ENCODE measurements around the gene RFNG. TPM values are rescaled to one million over a fixed set of nuclear protein-coding genes. Genes with fewer than 3 reads are reported as not detected.

Gene RFNG
- total RNA-seq, 1 donor from 2014 or later, result 26.8 TPM

DNA sequence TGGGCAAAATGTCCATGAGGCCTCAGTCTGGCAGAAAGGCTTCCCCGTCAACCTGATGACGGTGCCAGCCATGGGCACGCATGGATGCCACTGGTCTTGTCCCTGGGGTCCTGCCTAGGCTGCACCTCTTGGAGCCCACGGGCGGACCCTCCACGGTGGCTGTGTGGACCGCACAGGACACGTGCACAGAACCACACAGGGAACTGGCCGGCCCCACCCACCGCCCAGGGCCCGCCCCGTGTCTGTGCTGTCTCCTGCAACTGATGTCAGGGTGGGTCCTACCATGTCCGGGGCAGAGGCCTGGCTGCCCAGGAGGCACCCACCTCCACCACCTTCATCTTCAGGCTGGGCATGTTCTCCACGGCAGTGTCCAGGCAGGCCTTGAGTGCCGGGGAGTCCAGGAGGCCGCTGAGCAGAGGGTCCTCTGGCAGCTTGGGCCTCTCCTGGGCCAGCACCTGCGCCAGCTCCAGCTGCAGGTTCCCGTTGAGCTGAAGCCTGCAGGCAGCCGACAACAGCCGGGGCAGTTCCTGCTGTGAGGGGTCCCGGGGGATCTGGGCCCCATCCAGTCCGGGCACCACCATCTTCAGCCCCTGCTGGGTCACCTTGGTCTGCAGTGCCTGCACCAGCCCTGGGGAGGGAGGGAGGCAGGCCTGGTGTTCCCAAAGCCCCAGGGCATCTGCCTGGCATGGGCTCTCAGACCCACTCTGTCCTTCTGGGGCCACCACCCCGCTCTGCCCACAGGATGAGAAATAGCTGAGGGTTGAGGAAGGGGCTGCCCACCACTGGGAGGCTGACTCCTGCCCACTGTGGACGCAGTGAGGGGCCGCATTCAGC, 34.5 kb upstream of the RFNG start:
- no peaks in the 10 kb centered on the region for H3K27me3 Mint-ChIP-seq (ENCODE audit: insufficient read depth)

DNA sequence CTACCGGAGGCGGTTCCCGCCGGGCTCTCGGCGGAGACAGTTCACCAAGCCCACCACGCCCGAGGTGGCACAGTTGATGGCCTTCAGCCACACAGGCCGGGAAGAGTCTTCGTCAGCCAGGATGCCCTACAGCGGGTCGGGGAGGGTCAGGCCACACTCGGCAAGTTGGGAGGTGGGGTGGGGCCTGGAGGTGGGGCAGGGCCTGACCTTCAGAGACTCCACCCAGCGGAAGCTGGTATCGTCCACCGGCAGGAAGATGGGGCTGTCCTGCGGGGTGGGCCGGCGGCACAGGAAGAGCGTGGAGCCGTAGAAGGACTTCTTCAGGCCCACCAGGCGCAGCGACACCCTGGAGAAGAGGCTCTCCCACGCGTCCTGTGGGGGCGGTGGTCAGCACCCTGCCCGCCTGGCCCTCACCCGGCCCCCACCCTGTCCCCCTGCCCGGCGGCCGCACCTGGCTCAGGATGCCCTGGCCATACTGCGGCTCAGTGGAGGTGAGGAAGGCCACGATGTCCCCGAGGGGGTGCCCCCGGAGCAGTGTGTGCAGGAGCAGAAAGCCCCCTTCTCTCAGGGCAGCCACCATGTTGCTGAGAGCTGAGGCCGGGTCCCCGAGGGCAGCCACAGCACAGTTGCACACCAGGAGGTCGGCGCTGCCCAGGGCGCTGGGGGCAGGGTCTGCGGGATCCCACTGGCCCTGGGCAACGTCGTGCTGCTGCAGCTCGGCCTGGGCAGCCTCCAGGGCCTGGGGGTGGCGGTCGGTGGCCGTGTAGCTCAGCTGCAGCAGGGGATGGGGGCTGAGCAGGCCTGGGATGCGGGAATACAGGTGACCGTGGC, 33.6 kb upstream of the RFNG start:
- Mint-ChIP-seq H3K9me3 (no peaks in the 10 kb centered on the region), H3K27ac (no peak overlapping the region), H3K4me3 (no peak overlapping the region), H3K27me3 (ENCODE audit: insufficient read depth) (no peaks in the 10 kb centered on the region), H3K4me1 (ENCODE audit: low read depth) (no peaks in the 10 kb centered on the region), H3K36me3 (ENCODE audit: low read depth) (peaks cover 11% of the 10 kb centered on the region)
- DNase-seq (ENCODE audit: low spot score), result no peak
- intact Hi-C loops (cut with micrococcal nuclease), result no loop called here

More for the DNA sequence above, 34.5 kb upstream of the RFNG start:
- H3K4me3 Mint-ChIP-seq, result no peak overlapping the region
- DNase-seq (ENCODE audit: low spot score), result no peak
- no peak overlapping the region for H3K27ac Mint-ChIP-seq
- intact Hi-C loops (cut with micrococcal nuclease), result no loop called here
- no peaks in the 10 kb centered on the region for H3K4me1 Mint-ChIP-seq (ENCODE audit: low read depth)
- H3K9me3 Mint-ChIP-seq, result no peaks in the 10 kb centered on the region
- peaks cover 11% of the 10 kb centered on the region for H3K36me3 Mint-ChIP-seq (ENCODE audit: low read depth)

GRCh38 chr17:82084373-82085030, 32.9 kb upstream of the RFNG start:
- H3K4me3 Mint-ChIP-seq, result no peak overlapping the region
- no peaks in the 10 kb centered on the region for H3K27me3 Mint-ChIP-seq (ENCODE audit: insufficient read depth)
- intact Hi-C loops (cut with micrococcal nuclease), result no loop called here
- DNase-seq (ENCODE audit: low spot score), result no peak
- no peaks in the 10 kb centered on the region for H3K4me1 Mint-ChIP-seq (ENCODE audit: low read depth)
- no peaks in the 10 kb centered on the region for H3K9me3 Mint-ChIP-seq
- H3K27ac Mint-ChIP-seq, result no peak overlapping the region
- peaks cover 12% of the 10 kb centered on the region for H3K36me3 Mint-ChIP-seq (ENCODE audit: low read depth)

GRCh38 chr17:82083533-82084359, 32.1 kb upstream of the RFNG start:
- no peak for DNase-seq (ENCODE audit: low spot score)
- H3K4me3 Mint-ChIP-seq, result no peak overlapping the region

DNA sequence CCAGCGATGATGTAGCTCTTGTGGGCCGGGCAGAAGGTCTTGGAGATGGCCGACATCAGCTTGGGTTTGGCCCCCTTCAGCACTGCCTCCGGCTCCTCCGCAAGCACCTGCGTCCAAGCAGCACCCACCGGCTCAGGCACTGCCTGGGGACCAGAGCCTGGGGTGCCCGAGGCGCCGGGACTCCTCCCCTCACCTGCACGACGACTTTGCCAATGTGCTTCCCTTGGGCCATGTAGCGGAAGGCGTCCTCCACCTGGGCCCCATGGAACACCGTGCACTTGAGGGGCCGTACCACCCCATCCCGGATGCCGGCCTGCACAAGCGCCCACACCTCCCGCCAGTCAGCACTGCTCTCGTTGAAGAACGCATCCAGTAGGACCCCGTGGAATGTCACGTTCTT, 31.4 kb upstream of the RFNG start:
- Mint-ChIP-seq H3K4me1 (ENCODE audit: low read depth) (no peaks in the 10 kb centered on the region), H3K9me3 (no peaks in the 10 kb centered on the region), H3K36me3 (ENCODE audit: low read depth) (peaks cover 12% of the 10 kb centered on the region), H3K4me3 (no peak overlapping the region), H3K27ac (no peak overlapping the region), H3K27me3 (ENCODE audit: insufficient read depth) (no peaks in the 10 kb centered on the region)
- intact Hi-C loops (cut with micrococcal nuclease), result no loop called here
- DNase-seq (ENCODE audit: low spot score), result no peak

More at GRCh38 chr17:82083533-82084359, 32.1 kb upstream of the RFNG start:
- no peaks in the 10 kb centered on the region for H3K27me3 Mint-ChIP-seq (ENCODE audit: insufficient read depth)
- no peaks in the 10 kb centered on the region for H3K9me3 Mint-ChIP-seq
- H3K4me1 Mint-ChIP-seq (ENCODE audit: low read depth), result no peaks in the 10 kb centered on the region
- H3K36me3 Mint-ChIP-seq (ENCODE audit: low read depth), result peaks cover 12% of the 10 kb centered on the region
- no peak overlapping the region for H3K27ac Mint-ChIP-seq
- intact Hi-C loops (cut with micrococcal nuclease), result no loop called here

DNA sequence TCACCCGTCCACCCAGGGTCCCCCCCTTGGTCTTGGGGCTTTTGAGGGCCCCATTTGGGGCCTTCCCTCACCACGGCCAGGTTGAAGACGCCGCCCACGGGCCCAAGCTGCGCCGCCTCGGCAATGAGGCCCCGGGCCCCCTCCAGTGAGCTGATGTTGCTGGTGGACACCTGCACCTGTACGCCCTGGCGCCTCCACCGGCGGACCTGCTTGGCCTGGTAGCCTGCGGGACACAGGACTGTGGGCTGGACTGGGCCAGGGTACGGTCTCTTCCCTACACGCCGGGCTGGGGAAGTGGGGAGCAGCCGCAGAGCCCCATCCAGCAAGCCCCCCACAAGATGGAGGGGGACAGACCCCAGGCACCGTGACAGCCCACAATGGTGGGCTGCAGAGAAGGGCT, 30.8 kb upstream of the RFNG start:
- H3K27me3 Mint-ChIP-seq (ENCODE audit: insufficient read depth), result no peaks in the 10 kb centered on the region
- no peaks in the 10 kb centered on the region for H3K9me3 Mint-ChIP-seq
- DNase-seq (ENCODE audit: low spot score), result no peak
- H3K36me3 Mint-ChIP-seq (ENCODE audit: low read depth), result peaks cover 12% of the 10 kb centered on the region
- intact Hi-C loops (cut with micrococcal nuclease), result no loop called here
- H3K27ac Mint-ChIP-seq, result no peak overlapping the region
- H3K4me1 Mint-ChIP-seq (ENCODE audit: low read depth), result no peaks in the 10 kb centered on the region
- no peak overlapping the region for H3K4me3 Mint-ChIP-seq

- Mint-ChIP-seq H3K9me3 (no peaks in the 10 kb centered on the region), H3K4me1 (ENCODE audit: low read depth) (no peaks in the 10 kb centered on the region), H3K27me3 (ENCODE audit: insufficient read depth) (no peaks in the 10 kb centered on the region), H3K4me3 (no peak overlapping the region), H3K27ac (no peak overlapping the region), H3K36me3 (ENCODE audit: low read depth) (peaks cover 12% of the 10 kb centered on the region)
- intact Hi-C loops (cut with micrococcal nuclease), result no loop called here
- DNase-seq (ENCODE audit: low spot score), result no peak
These were observed 30.4 kb upstream of the RFNG start for GRCh38 chr17:82081966-82082365.

DNA sequence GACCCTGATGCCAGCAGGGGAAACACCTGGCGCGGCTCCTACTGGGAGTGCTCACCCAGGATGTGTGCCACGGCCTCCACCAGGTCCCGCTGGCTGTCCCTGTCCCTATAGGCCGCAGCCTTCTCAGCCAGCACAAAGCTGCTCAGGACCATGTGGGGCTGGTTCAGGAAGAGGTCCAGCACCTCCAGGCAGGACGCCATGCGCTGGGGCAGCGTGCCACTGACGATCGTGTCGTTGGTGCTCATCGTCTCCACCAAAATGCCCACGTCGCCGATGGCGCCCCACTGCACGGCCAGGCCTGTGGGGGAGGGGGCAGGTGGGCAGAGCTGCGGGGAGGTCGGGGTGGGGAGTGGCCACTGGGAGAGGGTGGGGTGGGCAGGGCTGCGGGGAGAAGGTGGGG, 29.9 kb upstream of the RFNG start:
- no peak overlapping the region for H3K27ac Mint-ChIP-seq
- H3K36me3 Mint-ChIP-seq (ENCODE audit: low read depth), result peaks cover 12% of the 10 kb centered on the region
- no peaks in the 10 kb centered on the region for H3K9me3 Mint-ChIP-seq
- no peaks in the 10 kb centered on the region for H3K4me1 Mint-ChIP-seq (ENCODE audit: low read depth)
- no peak overlapping the region for H3K4me3 Mint-ChIP-seq
- no peaks in the 10 kb centered on the region for H3K27me3 Mint-ChIP-seq (ENCODE audit: insufficient read depth)
- intact Hi-C loops (cut with micrococcal nuclease), result no loop called here
- no peak for DNase-seq (ENCODE audit: low spot score)

GRCh38 chr17:82080789-82081464, 29.3 kb upstream of the RFNG start:
- H3K4me3 Mint-ChIP-seq, result no peak overlapping the region
- no peaks in the 10 kb centered on the region for H3K4me1 Mint-ChIP-seq (ENCODE audit: low read depth)
- H3K36me3 Mint-ChIP-seq (ENCODE audit: low read depth), result peaks cover 12% of the 10 kb centered on the region
- intact Hi-C loops (cut with micrococcal nuclease), result no loop called here
- no peaks in the 10 kb centered on the region for H3K27me3 Mint-ChIP-seq (ENCODE audit: insufficient read depth)
- DNase-seq (ENCODE audit: low spot score), result no peak
- H3K27ac Mint-ChIP-seq, result no peak overlapping the region
- no peaks in the 10 kb centered on the region for H3K9me3 Mint-ChIP-seq

DNA sequence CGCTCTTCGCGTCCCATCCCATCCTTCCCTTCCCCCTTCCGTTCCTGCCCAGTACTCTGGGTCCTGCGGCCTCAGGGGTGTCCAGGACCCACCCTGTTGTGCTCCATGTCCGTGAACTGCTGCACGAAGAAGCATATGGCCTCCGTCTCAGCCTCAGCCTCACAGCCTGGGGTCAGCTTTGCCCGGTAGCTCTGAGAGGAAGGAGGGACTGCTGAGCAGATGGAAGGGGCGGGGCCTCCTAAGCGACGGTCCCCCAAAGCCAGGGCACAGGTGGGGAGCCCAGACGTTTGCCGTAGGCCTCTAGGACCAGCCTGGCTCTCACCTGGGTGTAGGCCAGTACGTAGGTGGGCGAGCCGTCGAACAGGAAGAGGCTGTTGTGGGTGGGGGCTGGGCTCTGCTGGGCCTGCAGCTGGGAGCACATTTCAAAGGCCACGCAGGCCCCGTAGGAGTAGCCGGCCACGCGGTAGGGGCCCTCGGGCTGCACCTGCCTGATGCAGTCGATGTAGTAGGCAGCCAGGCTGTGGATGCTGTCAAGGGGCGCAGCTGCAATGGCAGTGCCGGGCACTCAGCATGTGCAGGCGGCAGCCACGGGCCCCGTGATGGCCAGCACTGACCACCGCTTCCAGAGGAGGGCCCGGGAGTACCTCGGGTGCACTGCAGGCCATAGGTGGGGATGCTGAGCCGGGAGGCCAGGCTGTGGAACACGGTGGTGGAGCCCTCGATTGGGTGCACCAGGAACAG, 28.6 kb upstream of the RFNG start:
- DNase-seq (ENCODE audit: low spot score), result no peak
- Mint-ChIP-seq H3K27me3 (ENCODE audit: insufficient read depth) (no peaks in the 10 kb centered on the region), H3K36me3 (ENCODE audit: low read depth) (peaks cover 12% of the 10 kb centered on the region), H3K27ac (no peak overlapping the region), H3K4me1 (ENCODE audit: low read depth) (no peaks in the 10 kb centered on the region), H3K9me3 (no peaks in the 10 kb centered on the region), H3K4me3 (no peak overlapping the region)
- intact Hi-C loops (cut with micrococcal nuclease), result no loop called here

DNA sequence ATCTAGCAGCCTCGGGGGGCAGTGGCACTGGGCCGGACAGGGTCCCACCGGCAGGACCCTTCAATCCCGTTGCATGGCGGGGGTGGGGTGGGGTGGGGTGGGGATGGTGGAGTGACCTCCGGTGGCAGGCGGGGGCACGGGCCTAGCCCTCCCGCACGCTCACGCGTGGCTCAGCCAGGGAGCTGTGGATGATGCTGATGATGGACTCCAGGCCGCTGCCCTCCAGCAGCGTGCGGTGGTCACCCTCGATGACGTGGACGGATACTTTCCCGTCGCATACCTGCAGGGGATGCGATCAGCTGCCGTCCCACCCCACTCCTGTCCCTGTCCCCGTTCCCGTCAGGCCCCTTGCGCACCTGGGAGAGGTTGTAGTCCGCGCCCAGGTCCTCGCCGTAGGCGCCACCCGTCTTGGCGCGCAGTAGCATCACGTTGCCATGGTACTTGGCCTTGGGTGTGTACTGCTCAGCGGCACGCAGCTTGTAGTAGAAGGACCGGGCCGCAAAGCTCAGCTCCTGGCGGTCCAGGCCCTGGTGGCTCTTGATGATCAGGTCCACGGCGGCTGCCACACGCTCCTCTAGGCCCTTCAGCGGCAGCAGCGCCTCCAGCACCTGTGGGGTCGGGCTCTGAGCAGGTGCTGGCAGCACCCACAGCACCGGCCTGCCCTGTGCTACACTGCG, 27.5 kb upstream of the RFNG start:
- Mint-ChIP-seq H3K9me3 (no peaks in the 10 kb centered on the region), H3K4me1 (ENCODE audit: low read depth) (no peaks in the 10 kb centered on the region), H3K36me3 (ENCODE audit: low read depth) (peaks cover 12% of the 10 kb centered on the region), H3K27me3 (ENCODE audit: insufficient read depth) (peaks cover 3% of the 10 kb centered on the region), H3K4me3 (no peak overlapping the region), H3K27ac (no peak overlapping the region)
- DNase-seq (ENCODE audit: low spot score), result no peak
- intact Hi-C loops (cut with micrococcal nuclease), result no loop called here

All from activated T-helper 1 cell treated with anti-CD3 and anti-CD28 coated beads, Interleukin-12 subunit alpha, Interleukin-12 subunit beta, Interleukin-2, Interleukin-4 antibody, amounts not matched to agents 30 ng/mL and 10 ng/mL and 1 ng/mL, durations not matched to agents 14 hours and 24 hours and 36 hours (primary cell).